Measurements from ENCODE around the gene SHKBP1.

DNA sequence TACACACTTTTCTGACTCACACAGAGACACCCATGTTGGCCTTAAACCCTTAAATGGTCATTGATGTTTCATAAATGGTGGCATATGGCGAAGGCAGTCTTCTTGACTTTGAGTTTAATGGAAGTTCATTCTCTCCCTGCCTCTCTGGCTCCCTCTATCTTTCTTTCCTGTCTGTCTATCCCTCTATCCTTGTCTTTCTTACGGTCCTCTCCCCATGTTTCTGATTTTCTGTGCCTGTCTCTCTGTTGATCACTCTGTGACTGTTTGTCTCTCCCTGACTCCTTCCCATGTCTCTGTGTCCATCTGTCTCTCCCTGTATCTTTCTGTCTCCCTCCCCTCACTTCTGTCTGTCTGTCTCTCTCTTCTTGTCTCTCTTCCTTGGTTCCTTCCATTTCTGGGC is 43.2 kb upstream of the SHKBP1 start:
- TF ChIP-seq, protein P1, sequence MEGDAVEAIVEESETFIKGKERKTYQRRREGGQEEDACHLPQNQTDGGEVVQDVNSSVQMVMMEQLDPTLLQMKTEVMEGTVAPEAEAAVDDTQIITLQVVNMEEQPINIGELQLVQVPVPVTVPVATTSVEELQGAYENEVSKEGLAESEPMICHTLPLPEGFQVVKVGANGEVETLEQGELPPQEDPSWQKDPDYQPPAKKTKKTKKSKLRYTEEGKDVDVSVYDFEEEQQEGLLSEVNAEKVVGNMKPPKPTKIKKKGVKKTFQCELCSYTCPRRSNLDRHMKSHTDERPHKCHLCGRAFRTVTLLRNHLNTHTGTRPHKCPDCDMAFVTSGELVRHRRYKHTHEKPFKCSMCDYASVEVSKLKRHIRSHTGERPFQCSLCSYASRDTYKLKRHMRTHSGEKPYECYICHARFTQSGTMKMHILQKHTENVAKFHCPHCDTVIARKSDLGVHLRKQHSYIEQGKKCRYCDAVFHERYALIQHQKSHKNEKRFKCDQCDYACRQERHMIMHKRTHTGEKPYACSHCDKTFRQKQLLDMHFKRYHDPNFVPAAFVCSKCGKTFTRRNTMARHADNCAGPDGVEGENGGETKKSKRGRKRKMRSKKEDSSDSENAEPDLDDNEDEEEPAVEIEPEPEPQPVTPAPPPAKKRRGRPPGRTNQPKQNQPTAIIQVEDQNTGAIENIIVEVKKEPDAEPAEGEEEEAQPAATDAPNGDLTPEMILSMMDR (IDR thresholded peaks at IDR 0.05): peak; percentile 2; the same call in 1 of the 2 replicates
- no peak for TF ChIP-seq ZFX (IDR thresholded peaks at IDR 0.05; ENCODE audit: borderline replicate concordance)
